NB4 (cell line): ENCODE results near the gene COL5A1.

Experiments used
- DNase-seq: peaks from one replicate; pipeline ENCODE4 v3.0.0; 2010; ENCODE audit warnings: low read depth
- H3K4me3 ChIP-seq: one replicate; pipeline ENCODE4 v1.5.1; 2011; ENCODE audit warnings: mild to moderate bottlenecking, low read depth, low read length, moderate library complexity
- CTCF ChIP-seq: IDR thresholded peaks from one replicate; pipeline ENCODE4 v1.5.1; 2012; ENCODE audit warnings: low read depth, low read length
- MAX ChIP-seq: IDR thresholded peaks from 2 replicates; pipeline ENCODE4 v1.6.1; 2011; ENCODE audit warnings: low read depth, low read length
- MYC ChIP-seq: IDR thresholded peaks from 2 replicates; pipeline ENCODE4 v1.6.1; 2011; ENCODE audit warnings: low read depth, low read length
- POLR2A ChIP-seq: IDR thresholded peaks from 2 replicates; pipeline ENCODE4 v1.6.1; 2011; ENCODE audit warnings: mild to moderate bottlenecking; ENCODE audit not compliant: insufficient read length; ENCODE audit errors: extremely low read depth

COL5A1 gene

GRCh38 chr9:134764473-134765269 is 123.1 kb downstream of the COL5A1 start:
- TF ChIP-seq MAX (no peak), CTCF (no peak), POLR2A (no peak), MYC (no peak)
- no peak overlapping the region for H3K4me3 ChIP-seq
- no peak for DNase-seq

GRCh38 chr9:134765785-134766184 is 124.2 kb downstream of the COL5A1 start:
- no peak overlapping the region for H3K4me3 ChIP-seq
- TF ChIP-seq MAX = no peak
- no peak for TF ChIP-seq POLR2A
- no peak for TF ChIP-seq MYC
- TF ChIP-seq CTCF = no peak
- no peak for DNase-seq

GRCh38 chr9:134766587-134766986 is 125.0 kb downstream of the COL5A1 start:
- no peak for TF ChIP-seq MAX
- no peak for TF ChIP-seq MYC
- no peak for TF ChIP-seq POLR2A
- TF ChIP-seq CTCF = no peak
- DNase-seq = no peak
- H3K4me3 ChIP-seq = no peak overlapping the region

GRCh38 chr9:134768332-134768708 is 126.7 kb downstream of the COL5A1 start:
- no peak overlapping the region for H3K4me3 ChIP-seq
- DNase-seq = no peak
- TF ChIP-seq POLR2A (no peak), MYC (no peak)

- DNase-seq = peak; percentile 55
- no peak overlapping the region for H3K4me3 ChIP-seq
- TF ChIP-seq MYC (no peak), MAX (no peak), POLR2A (no peak), CTCF (no peak)
Measured at GRCh38 chr9:134768709-134769351, 127.2 kb downstream of the COL5A1 start.
